ENCODE measurements around the gene PACSIN1.
A peak's percentile ranks its signal among the peaks of the same experiment; 100 is the strongest.
"Not testable (repeated sequence)": the region's sequence is repeated elsewhere in the genome, so short reads cannot be mapped to it uniquely, and the experiment has no call there.

PACSIN1 gene

GRCh38 chr6:34457742-34458735, 7.8 kb upstream of the PACSIN1 start:
- DNase-seq = peak; percentile 52

- DNase-seq = peak; percentile 50
Measured at GRCh38 chr6:34459899-34460593, 5.8 kb upstream of the PACSIN1 start.

GRCh38 chr6:34460796-34461507, 4.9 kb upstream of the PACSIN1 start:
- DNase-seq = no peak

GRCh38 chr6:34462010-34462409, 3.9 kb upstream of the PACSIN1 start:
- no peak for DNase-seq

- DNase-seq = peak; percentile 76
Measured at GRCh38 chr6:34462551-34462971, 3.3 kb upstream of the PACSIN1 start.

- DNase-seq = no peak
Measured at GRCh38 chr6:34463299-34463698, 2.6 kb upstream of the PACSIN1 start.

- DNase-seq = no peak
Measured at GRCh38 chr6:34463849-34464248, 2.0 kb upstream of the PACSIN1 start.

GRCh38 chr6:34466242-34467185, 638 bp downstream of the PACSIN1 start:
- no peak for DNase-seq

- DNase-seq = no peak
Measured at GRCh38 chr6:34468378-34468892, 2.6 kb downstream of the PACSIN1 start.

- no peak for DNase-seq
Measured at GRCh38 chr6:34469499-34469898, 3.6 kb downstream of the PACSIN1 start.

- no peak for DNase-seq
Measured at GRCh38 chr6:34472425-34472824, 6.5 kb downstream of the PACSIN1 start.

GRCh38 chr6:34473967-34474366, 8.1 kb downstream of the PACSIN1 start:
- no peak for DNase-seq

GRCh38 chr6:34474754-34475153, 8.9 kb downstream of the PACSIN1 start:
- no peak for DNase-seq

GRCh38 chr6:34475238-34475682, 9.4 kb downstream of the PACSIN1 start:
- no peak for DNase-seq

- DNase-seq = no peak
Measured at GRCh38 chr6:34475767-34476328, 10.0 kb downstream of the PACSIN1 start.

- no peak for DNase-seq
Measured at GRCh38 chr6:34476447-34476846, 10.6 kb downstream of the PACSIN1 start.

- DNase-seq = no peak
Measured at GRCh38 chr6:34476921-34477320, 11.0 kb downstream of the PACSIN1 start.

GRCh38 chr6:34478796-34479195, 12.9 kb downstream of the PACSIN1 start:
- no peak for DNase-seq

- DNase-seq = not testable (repeated sequence)
Measured at GRCh38 chr6:34483781-34484180, 17.9 kb downstream of the PACSIN1 start.

GRCh38 chr6:34484391-34484790, 18.5 kb downstream of the PACSIN1 start:
- no peak for DNase-seq

- DNase-seq = no peak
Measured at GRCh38 chr6:34484899-34485298, 19.0 kb downstream of the PACSIN1 start.

Data from SHP77 treated with DMSO at 0.1 percent for 48 hours (cell line).